Glutamatergic neuron (in vitro differentiated cells): ENCODE results near the gene AGR3. TPM values are rescaled to one million over a fixed set of nuclear protein-coding genes. Genes with fewer than 3 reads are reported as not detected.

ENCODE experiments used
- DNase-seq: peaks from one replicate; pipeline ENCODE4 v3.0.0; 2022
- H3K27ac Mint-ChIP-seq: one replicate; pipeline ENCODE4 v1.8.0; 2020; ENCODE audit warnings: mild to moderate bottlenecking, mixed read lengths, inconsistent platforms; ENCODE audit not compliant: unreplicated experiment
- H3K27me3 Mint-ChIP-seq: one replicate; pipeline ENCODE4 v1.8.0; 2020; ENCODE audit warnings: mild to moderate bottlenecking, moderate library complexity, mixed read lengths, inconsistent platforms; ENCODE audit not compliant: unreplicated experiment
- H3K36me3 Mint-ChIP-seq: one replicate; pipeline ENCODE4 v1.8.0; 2020; ENCODE audit warnings: mild to moderate bottlenecking, mixed read lengths, inconsistent platforms; ENCODE audit not compliant: unreplicated experiment
- H3K4me1 Mint-ChIP-seq: one replicate; pipeline ENCODE4 v1.8.0; 2020; ENCODE audit warnings: mild to moderate bottlenecking, low read depth, mixed read lengths, inconsistent platforms; ENCODE audit not compliant: unreplicated experiment
- H3K4me3 Mint-ChIP-seq: one replicate; pipeline ENCODE4 v1.8.0; 2020; ENCODE audit warnings: mild to moderate bottlenecking, mixed read lengths, inconsistent platforms; ENCODE audit not compliant: unreplicated experiment
- H3K9me3 Mint-ChIP-seq: one replicate; pipeline ENCODE4 v1.8.0; 2020; ENCODE audit warnings: mild to moderate bottlenecking, moderate library complexity, mixed read lengths, inconsistent platforms; ENCODE audit not compliant: unreplicated experiment
- total RNA-seq: library from RNA; stranded (reverse); fragmentation: NEBNext Ultra II Directional; extraction: Animal tissue kit (Norgen Biotek cat#: 25700); gene quantifications from one replicate; pipeline ENCODE4 v1.2.1, GENCODE V29; 2021; ENCODE audit not compliant: unreplicated experiment
- TF ChIP-seq, protein P1 (sequence below): fragments of 200-600 bp; sonication (generic); IDR thresholded peaks from one replicate; pipeline ENCODE4 v1.5.0; 2021; ENCODE audit not compliant: partially characterized antibody, unreplicated experiment

AGR3 gene
- total RNA-seq, 1 donor from 2014 or later, result not detected

DNA sequence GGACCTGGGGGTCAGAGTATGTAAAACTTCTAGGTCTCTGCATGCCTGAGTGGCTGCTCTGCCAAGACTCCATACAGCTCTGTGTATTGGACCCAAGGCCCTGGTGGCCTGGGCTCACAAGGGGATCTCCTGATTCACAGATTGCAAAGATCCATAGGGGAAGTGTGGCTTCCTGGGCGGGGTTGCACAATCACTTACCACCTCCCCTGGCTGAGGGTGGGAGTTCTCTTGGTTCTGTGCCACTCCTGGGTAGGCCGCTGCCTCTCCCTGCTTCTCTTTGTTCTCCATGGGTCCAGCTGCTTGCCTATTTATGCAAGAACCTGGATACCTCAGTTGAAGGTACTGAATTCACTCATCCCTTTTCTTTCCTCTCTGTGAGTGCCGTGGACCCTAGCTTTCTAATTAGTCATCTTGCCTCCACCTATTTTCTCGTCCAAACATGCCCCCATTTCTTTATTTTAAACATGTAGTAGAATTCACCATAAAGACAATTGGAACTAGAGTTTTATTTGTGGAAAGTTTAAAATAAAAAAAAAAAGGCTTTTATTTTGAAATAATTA, 18.5 kb upstream of the AGR3 start:
- H3K27ac Mint-ChIP-seq, result no peak overlapping the region
- H3K9me3 Mint-ChIP-seq, result no peaks in the 10 kb centered on the region
- H3K27me3 Mint-ChIP-seq, result no peaks in the 10 kb centered on the region
- H3K4me1 Mint-ChIP-seq, result peaks cover 2% of the 10 kb centered on the region
- DNase-seq, result no peak
- TF ChIP-seq, protein P1, sequence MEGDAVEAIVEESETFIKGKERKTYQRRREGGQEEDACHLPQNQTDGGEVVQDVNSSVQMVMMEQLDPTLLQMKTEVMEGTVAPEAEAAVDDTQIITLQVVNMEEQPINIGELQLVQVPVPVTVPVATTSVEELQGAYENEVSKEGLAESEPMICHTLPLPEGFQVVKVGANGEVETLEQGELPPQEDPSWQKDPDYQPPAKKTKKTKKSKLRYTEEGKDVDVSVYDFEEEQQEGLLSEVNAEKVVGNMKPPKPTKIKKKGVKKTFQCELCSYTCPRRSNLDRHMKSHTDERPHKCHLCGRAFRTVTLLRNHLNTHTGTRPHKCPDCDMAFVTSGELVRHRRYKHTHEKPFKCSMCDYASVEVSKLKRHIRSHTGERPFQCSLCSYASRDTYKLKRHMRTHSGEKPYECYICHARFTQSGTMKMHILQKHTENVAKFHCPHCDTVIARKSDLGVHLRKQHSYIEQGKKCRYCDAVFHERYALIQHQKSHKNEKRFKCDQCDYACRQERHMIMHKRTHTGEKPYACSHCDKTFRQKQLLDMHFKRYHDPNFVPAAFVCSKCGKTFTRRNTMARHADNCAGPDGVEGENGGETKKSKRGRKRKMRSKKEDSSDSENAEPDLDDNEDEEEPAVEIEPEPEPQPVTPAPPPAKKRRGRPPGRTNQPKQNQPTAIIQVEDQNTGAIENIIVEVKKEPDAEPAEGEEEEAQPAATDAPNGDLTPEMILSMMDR, result no peak
- H3K36me3 Mint-ChIP-seq, result no peaks in the 10 kb centered on the region
- no peak overlapping the region for H3K4me3 Mint-ChIP-seq

DNA sequence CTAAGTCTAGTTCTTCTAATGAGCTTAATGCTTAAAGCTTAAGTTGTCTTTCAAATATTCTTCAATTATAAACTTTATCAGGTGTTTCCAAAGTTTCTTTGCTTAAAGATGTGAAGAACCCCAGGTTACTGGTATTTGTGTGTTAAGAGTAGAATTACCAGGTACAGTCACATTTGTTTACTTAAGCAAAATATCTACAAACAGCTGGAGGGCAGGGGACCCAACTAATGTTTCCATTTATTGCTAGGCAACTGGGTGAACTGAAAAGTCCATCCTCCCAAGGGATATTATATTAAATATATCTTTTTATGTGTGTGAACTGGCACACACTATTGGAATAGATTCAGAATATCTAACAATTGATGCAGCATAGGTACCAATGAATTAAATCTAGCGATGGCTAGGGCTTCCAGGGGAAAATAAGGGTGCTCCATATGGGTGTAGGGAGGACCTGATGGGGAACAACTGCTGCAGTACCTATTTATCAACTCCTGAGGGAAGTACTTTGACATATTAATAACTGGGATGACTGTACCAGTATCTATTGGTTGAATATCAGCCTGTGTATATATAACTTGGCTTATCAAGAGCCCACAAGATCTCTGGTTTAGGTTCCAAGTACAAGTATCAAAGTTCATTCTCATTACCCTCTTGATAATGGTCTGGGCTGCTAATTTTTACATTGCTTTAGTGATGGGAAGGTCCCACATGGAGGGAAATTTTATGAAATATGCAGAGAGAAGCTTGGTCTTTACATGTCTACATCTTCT, 10.3 kb upstream of the AGR3 start:
- peaks cover 5% of the 10 kb centered on the region for H3K9me3 Mint-ChIP-seq
- no peaks in the 10 kb centered on the region for H3K36me3 Mint-ChIP-seq
- no peak overlapping the region for H3K4me3 Mint-ChIP-seq
- TF ChIP-seq, protein P1, result no peak
- no peak for DNase-seq
- H3K4me1 Mint-ChIP-seq, result peaks cover 8% of the 10 kb centered on the region
- no peaks in the 10 kb centered on the region for H3K27me3 Mint-ChIP-seq
- no peak overlapping the region for H3K27ac Mint-ChIP-seq

DNA sequence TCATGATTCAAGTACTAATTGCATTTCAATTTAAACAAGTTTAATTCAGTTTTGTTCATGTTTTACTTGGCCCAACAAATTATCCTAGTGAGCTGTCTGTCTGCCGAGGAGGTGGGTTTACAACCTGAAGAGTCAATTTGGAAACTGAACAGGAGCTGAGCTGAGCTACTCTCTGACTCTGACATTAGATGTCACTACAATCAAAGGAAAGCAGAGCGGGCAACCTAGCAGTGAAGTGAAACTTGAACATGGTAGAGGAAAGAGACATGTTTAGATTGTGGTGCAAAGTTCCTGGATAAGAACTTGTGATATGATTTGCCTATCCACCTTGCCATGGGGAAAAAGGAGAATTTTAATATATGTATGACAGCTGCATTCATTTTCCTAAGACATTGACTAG, 9.6 kb upstream of the AGR3 start:
- TF ChIP-seq, protein P1, result no peak
- Mint-ChIP-seq H3K27me3 (no peaks in the 10 kb centered on the region), H3K36me3 (no peaks in the 10 kb centered on the region), H3K4me3 (no peak overlapping the region), H3K4me1 (peaks cover 8% of the 10 kb centered on the region), H3K27ac (no peak overlapping the region), H3K9me3 (peaks cover 5% of the 10 kb centered on the region)
- DNase-seq, result no peak

DNA sequence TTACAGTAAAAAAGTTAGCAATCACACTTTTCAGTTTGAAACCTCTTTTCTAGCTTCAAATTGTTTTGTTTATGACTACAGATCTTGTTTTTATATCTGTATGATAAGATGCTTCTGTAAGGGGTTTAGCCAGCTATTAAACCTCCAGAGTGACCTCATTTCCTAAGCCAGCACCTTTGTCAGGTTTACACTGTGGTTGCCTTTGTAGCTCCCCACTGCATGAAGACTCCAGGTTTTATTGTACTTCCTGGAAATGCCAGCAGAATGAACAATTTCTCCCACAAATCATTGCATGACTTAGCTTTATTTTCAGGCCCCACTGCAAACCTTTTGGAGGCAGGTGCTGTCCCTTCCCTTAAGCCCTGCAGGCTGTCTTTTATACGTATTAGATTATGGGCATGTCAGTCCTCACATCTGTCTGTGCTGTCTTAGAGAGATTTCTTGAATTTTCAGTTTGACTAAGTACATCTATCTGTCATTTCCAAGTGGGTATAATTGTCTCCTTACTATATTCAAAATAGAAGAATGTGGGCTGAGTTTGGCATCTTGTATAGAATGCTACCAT, 8.2 kb upstream of the AGR3 start:
- no peak overlapping the region for H3K27ac Mint-ChIP-seq
- H3K4me3 Mint-ChIP-seq, result no peak overlapping the region
- TF ChIP-seq, protein P1, result no peak
- H3K27me3 Mint-ChIP-seq, result no peaks in the 10 kb centered on the region
- H3K36me3 Mint-ChIP-seq, result no peaks in the 10 kb centered on the region
- H3K4me1 Mint-ChIP-seq, result peaks cover 8% of the 10 kb centered on the region
- no peak for DNase-seq
- H3K9me3 Mint-ChIP-seq, result peaks cover 5% of the 10 kb centered on the region

DNA sequence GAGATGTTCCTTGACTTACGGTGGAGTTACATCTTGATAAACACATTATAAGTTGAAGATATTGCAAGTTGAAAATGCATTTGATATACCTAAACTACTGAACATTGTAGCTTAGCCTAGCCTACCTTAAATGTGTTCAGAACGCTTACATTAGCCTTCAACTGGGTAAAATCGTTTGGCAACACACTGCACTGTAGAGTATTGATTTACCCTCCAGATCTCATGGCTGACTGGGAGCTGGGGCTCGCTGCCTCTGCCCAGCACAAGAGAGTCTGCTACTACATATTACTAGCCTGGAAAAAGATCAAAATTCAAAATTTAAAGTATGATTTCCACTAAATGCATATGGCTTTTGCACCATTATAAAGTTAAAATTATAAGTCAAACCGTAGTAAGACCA, 7.5 kb upstream of the AGR3 start:
- Mint-ChIP-seq H3K27me3 (no peaks in the 10 kb centered on the region), H3K9me3 (peaks cover 5% of the 10 kb centered on the region)

More for the DNA sequence above, 7.5 kb upstream of the AGR3 start:
- Mint-ChIP-seq H3K4me3 (no peak overlapping the region), H3K27ac (no peak overlapping the region), H3K4me1 (peaks cover 8% of the 10 kb centered on the region), H3K36me3 (no peaks in the 10 kb centered on the region)
- TF ChIP-seq, protein P1, result no peak
- DNase-seq, result peak; percentile 25
